Neuron (in vitro differentiated cells): ENCODE results near the gene DENND1A.

Experiments used
- H2AFZ ChIP-seq: one replicate; pipeline ENCODE4 v1.6.1; 2013; ENCODE audit warnings: low read depth, mild to moderate bottlenecking, inconsistent platforms, low read length, moderate library complexity
- H3K27me3 ChIP-seq: one replicate; pipeline ENCODE4 v1.6.1; 2013; ENCODE audit warnings: low read length; ENCODE audit not compliant: insufficient read depth
- H3K36me3 ChIP-seq: one replicate; pipeline ENCODE4 v1.6.1; 2013; ENCODE audit warnings: low read length; ENCODE audit not compliant: insufficient read depth
- H3K4me1 ChIP-seq: one replicate; pipeline ENCODE4 v1.6.1; 2013; ENCODE audit warnings: low read length; ENCODE audit not compliant: insufficient read depth
- H3K4me3 ChIP-seq: 2 replicates; pipeline ENCODE4 v1.5.1; 2013; ENCODE audit warnings: mild to moderate bottlenecking, low read length, moderate library complexity
- H3K9me3 ChIP-seq: one replicate; pipeline ENCODE4 v1.6.1; 2013; ENCODE audit warnings: low read length

The DENND1A gene

GRCh38 chr9:123724211-123724796 lies 205.6 kb downstream of the DENND1A start:
- Histone ChIP-seq H3K9me3 (peaks cover 5% of the 10 kb centered on the region), H3K4me3 (no peak overlapping the region), H3K36me3 (no peaks in the 10 kb centered on the region)

GRCh38 chr9:123723135-123723875 lies 206.6 kb downstream of the DENND1A start:
- Histone ChIP-seq H3K9me3 (peaks cover 5% of the 10 kb centered on the region), H3K4me1 (peaks cover 5% of the 10 kb centered on the region), H3K4me3 (no peak overlapping the region), H3K36me3 (no peaks in the 10 kb centered on the region), H3K27me3 (no peaks in the 10 kb centered on the region), H2AFZ (no peak overlapping the region)

More at GRCh38 chr9:123724211-123724796, 205.6 kb downstream of the DENND1A start:
- Histone ChIP-seq H3K4me1 (peaks cover 5% of the 10 kb centered on the region), H3K27me3 (no peaks in the 10 kb centered on the region), H2AFZ (no peak overlapping the region)

- H3K27me3 ChIP-seq = no peaks in the 10 kb centered on the region
- H3K4me3 ChIP-seq = no peak overlapping the region
- peaks cover 5% of the 10 kb centered on the region for H3K9me3 ChIP-seq
- H3K36me3 ChIP-seq = no peaks in the 10 kb centered on the region
- peaks cover 5% of the 10 kb centered on the region for H3K4me1 ChIP-seq
- no peak overlapping the region for H2AFZ ChIP-seq
These were observed 207.5 kb downstream of the DENND1A start for GRCh38 chr9:123722378-123722777.

DNA sequence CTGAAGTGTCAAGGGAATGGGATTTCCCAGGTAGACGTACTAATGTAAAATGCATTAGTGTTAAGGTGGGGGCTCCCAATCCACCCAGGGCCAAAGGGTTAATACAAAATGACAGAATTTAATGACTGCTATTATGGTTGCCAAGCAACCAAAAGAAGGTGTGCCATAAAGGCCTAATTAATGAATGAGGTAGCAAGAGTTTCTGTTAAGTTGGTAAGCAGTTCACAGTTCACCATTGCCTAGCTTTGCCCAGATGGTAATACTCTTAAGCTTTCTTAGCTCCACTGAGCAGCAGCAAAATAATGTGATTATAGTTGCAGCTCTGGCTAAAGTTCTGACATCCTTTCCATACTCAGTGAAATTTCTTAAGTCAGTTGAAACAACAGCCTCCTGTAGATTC lies 211.7 kb downstream of the DENND1A start:
- Histone ChIP-seq H2AFZ (no peak overlapping the region), H3K9me3 (peaks cover 3% of the 10 kb centered on the region), H3K27me3 (no peaks in the 10 kb centered on the region), H3K4me3 (no peak overlapping the region), H3K4me1 (no peaks in the 10 kb centered on the region), H3K36me3 (no peaks in the 10 kb centered on the region)

DNA sequence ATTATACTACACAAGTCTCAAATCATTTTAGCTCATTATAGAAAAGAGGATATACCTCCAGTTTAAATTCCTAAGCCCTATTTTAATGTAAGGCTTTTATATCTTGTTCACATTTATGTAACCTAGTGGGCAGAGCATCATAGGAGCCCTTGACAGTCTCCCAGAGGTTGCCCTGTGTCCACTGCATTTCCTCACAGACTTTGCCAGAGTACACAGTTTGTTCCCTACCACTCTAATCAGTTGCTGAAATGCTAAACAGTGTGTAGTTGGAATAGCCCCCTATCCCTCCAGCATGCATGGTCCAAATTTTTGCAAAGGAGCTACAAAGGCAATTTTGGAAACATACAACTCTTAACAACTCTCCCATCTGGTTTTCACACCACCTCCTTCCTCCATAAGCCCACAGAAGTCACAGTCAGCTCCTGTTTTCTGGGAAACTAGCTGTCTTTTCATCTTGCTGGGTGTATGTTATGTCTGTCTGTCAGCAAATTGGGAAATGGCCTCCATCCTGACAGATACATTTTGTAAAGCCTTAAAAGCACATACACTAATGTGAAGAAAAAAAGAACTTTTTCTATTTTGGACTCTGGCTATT lies 212.2 kb downstream of the DENND1A start:
- peaks cover 3% of the 10 kb centered on the region for H3K9me3 ChIP-seq
- H3K36me3 ChIP-seq = no peaks in the 10 kb centered on the region
- H3K4me1 ChIP-seq = no peaks in the 10 kb centered on the region
- no peaks in the 10 kb centered on the region for H3K27me3 ChIP-seq
- no peak overlapping the region for H2AFZ ChIP-seq
- no peak overlapping the region for H3K4me3 ChIP-seq

DNA sequence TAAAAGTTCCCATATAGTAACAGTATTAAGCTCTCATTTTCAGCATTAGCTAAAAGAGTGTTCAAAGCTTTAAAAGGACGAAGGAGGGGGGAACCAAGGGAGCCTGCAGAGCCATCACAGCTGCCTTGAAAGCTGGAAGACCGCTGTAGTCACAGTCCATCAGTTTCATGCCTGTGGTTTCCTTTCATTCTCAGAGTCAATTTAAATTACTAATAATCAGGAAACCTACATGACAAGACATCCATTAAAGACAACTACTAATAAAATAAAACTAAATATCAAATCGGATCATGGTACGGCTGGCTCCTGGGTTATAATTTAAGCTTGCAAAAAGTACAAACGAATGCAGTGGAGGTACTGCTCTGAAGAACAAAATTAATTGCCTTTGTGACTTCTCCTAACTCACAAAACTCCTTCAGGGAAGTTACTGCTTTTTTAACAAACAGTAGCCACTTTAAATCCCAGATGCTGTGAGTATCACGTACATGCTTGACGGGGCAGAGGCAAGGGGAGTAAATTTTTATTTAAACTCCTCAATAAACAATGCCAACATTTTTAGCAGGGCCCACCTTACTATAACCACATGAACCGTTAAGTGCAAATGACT lies 213.5 kb downstream of the DENND1A start:
- no peak overlapping the region for H2AFZ ChIP-seq
- no peaks in the 10 kb centered on the region for H3K27me3 ChIP-seq
- no peak overlapping the region for H3K4me3 ChIP-seq
- no peaks in the 10 kb centered on the region for H3K36me3 ChIP-seq
- no peaks in the 10 kb centered on the region for H3K9me3 ChIP-seq
- no peaks in the 10 kb centered on the region for H3K4me1 ChIP-seq

- Histone ChIP-seq H3K4me3 (no peak overlapping the region), H3K4me1 (no peaks in the 10 kb centered on the region), H3K9me3 (no peaks in the 10 kb centered on the region), H2AFZ (no peak overlapping the region), H3K36me3 (no peaks in the 10 kb centered on the region), H3K27me3 (no peaks in the 10 kb centered on the region)
These were observed 214.7 kb downstream of the DENND1A start for GRCh38 chr9:123715258-123715657.

DNA sequence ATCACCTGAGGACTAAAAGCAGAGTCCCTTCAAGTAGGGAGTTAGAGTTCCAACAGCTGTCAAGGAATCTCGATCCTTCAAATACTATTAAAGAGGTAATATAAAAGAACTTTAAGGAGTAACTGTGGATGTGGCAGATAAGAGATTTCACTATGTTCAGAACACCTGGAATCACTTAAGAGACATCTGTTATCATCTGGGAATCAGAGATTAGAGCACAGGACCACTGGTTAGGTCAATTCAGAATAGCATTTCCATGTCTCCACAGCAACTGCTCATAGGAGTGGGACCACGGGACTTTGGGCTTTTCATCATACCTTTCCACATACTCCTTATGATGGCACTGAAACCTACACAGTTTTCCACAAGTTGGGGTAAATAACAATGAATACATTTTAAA lies 216.6 kb downstream of the DENND1A start:
- Histone ChIP-seq H3K4me1 (no peaks in the 10 kb centered on the region), H3K36me3 (no peaks in the 10 kb centered on the region), H3K4me3 (no peak overlapping the region), H3K27me3 (no peaks in the 10 kb centered on the region), H2AFZ (no peak overlapping the region), H3K9me3 (no peaks in the 10 kb centered on the region)

DNA sequence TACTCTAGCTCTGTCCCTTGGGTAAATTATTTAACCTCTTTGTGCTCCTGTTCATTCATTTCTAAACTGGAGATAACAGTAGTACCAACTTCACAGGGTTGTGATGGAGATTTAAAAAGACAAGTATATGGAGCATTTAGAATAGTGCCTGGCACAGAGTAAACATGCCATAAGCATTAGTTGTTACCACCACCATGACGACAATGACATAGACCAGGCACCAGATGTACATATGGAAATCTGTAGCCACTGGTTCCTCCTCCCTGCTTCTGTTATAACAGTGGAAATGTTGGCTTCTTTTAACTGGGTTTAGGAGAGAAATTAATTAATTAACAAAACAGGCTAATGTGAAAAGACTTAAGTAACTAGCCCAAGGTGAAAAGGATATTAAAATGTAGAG lies 217.5 kb downstream of the DENND1A start:
- Histone ChIP-seq H2AFZ (no peak overlapping the region), H3K4me3 (no peak overlapping the region), H3K36me3 (no peaks in the 10 kb centered on the region), H3K27me3 (no peaks in the 10 kb centered on the region), H3K9me3 (peaks cover 2% of the 10 kb centered on the region), H3K4me1 (no peaks in the 10 kb centered on the region)

DNA sequence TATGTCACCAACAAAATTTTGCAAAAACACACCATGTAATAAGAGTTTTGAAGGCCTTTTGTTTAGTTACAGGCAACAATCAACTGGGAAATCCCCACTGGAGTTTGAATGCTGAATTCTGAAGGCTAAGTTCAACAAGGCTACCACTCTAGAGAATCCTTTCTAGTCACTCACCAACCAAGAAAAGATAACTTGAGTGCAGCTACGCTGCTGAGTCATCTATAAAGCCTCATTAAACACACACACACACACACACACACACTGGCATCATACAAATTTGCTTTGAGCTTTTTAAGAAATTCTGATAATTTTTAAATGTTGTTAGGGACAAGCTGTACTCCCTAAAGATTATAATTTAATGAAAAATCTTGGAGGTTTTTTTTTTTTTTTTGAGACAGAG lies 219.6 kb downstream of the DENND1A start:
- no peak overlapping the region for H3K4me3 ChIP-seq
- no peaks in the 10 kb centered on the region for H3K36me3 ChIP-seq
- no peak overlapping the region for H2AFZ ChIP-seq

DNA sequence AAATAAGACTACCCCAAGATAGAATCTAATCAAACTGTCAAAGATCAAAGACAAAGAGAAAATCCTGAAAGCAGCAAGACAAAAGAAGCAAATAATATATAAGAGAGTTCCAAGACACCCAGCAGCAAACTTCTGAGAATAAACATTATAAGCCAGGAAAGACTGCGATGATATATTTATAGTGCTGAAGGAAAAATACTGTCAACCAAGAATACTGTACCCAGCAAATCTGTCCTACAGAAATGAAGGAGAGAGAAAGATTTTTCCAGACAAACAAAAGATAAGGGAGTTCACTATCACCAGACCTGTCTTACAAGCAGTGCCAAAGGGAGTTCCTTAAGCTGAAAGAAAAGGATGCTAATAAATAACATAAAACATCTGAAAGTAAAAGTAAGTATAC lies 227.4 kb downstream of the DENND1A start:
- no peaks in the 10 kb centered on the region for H3K36me3 ChIP-seq
- no peaks in the 10 kb centered on the region for H3K27me3 ChIP-seq
- H3K4me1 ChIP-seq = no peaks in the 10 kb centered on the region
- no peak overlapping the region for H3K4me3 ChIP-seq
- peaks cover 7% of the 10 kb centered on the region for H3K9me3 ChIP-seq
- no peak overlapping the region for H2AFZ ChIP-seq

More for the DNA sequence above, 219.6 kb downstream of the DENND1A start:
- Histone ChIP-seq H3K4me1 (no peaks in the 10 kb centered on the region), H3K9me3 (peaks cover 2% of the 10 kb centered on the region), H3K27me3 (no peaks in the 10 kb centered on the region)

DNA sequence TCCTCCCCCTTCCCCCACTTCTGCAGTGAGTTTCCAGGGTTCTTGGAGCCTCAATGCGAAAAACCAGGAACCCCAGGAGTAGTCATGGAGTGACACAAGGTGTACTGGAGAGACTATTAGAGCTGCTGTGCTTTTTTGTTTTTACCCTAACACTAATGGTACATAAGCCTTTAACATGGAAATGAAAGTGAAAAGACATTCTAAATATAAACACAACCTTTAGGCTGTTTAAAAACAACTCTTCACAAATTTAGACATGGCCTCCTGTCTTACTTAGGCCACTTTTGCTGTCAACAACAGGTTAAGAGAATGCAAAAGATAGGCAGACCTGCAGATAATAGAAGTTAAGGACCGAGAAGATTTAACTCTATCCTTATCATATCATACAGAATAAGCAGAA lies 232.2 kb downstream of the DENND1A start:
- Histone ChIP-seq H2AFZ (no peak overlapping the region), H3K9me3 (peaks cover 7% of the 10 kb centered on the region), H3K27me3 (no peaks in the 10 kb centered on the region), H3K36me3 (no peaks in the 10 kb centered on the region), H3K4me3 (no peak overlapping the region), H3K4me1 (no peaks in the 10 kb centered on the region)

DNA sequence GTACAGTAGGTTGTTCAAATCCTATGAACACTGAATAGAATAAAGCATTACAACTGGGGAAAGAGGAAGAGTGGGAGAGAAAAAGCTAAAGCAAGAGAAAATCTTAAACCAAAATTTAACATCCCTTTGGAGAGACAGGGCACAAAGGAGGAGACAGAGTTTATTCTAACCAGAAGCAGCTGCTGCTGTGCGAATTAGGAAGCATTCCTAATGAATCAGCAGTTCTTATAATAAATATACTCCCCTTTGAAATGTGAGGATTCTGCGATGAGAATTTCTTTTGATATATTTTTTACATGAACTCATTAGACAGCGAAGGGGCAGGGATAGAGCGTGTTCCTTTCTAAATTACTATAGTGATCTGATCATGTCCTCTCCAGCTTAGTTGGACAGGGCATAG lies 233.4 kb downstream of the DENND1A start:
- no peak overlapping the region for H3K4me3 ChIP-seq
- no peaks in the 10 kb centered on the region for H3K36me3 ChIP-seq
- H3K27me3 ChIP-seq = no peaks in the 10 kb centered on the region
- peaks cover 3% of the 10 kb centered on the region for H3K9me3 ChIP-seq
- no peaks in the 10 kb centered on the region for H3K4me1 ChIP-seq
- H2AFZ ChIP-seq = no peak overlapping the region
